Tongue (tissue), 2 donors: ENCODE results near the gene ARL3. TPM values are rescaled to one million over a fixed set of nuclear protein-coding genes. Genes with fewer than 3 reads are reported as not detected.

Experiments
- DNase-seq: peaks from one replicate; pipeline ENCODE4 v3.0.0-alpha.2; 2015
- total RNA-seq: library from RNA; depleted of rRNA; stranded (reverse); fragments of >200 nt; gene quantifications from one replicate; pipeline ENCODE4 v1.2.3, GENCODE V29; 2014

The ARL3 gene
- total RNA-seq, 1 donor from 2014 or later: 7.3 TPM

DNA sequence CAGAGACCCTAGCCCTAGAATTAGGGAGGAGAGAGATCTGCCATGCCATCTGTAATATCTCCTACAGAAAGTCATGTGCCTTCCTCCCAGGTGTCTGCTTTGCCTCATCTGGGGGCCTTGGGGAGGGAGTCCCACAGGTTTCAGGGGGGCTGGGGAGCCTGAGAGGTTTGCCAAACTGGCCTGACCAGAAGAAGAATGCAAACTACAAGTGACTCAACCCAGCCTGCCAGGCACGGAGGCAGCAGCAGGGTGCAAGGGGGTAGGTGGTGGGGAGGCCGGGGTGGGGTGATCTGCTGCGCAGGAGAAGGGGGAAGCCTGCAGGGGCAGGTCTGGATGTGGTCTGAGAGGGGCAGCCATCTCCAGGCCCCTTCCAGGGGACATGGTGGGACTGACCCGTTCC is 79.5 kb downstream of the ARL3 start:
- peak; percentile 62 for DNase-seq

GRCh38 chr10:102633848-102634247 is 80.3 kb downstream of the ARL3 start:
- no peak for DNase-seq

DNA sequence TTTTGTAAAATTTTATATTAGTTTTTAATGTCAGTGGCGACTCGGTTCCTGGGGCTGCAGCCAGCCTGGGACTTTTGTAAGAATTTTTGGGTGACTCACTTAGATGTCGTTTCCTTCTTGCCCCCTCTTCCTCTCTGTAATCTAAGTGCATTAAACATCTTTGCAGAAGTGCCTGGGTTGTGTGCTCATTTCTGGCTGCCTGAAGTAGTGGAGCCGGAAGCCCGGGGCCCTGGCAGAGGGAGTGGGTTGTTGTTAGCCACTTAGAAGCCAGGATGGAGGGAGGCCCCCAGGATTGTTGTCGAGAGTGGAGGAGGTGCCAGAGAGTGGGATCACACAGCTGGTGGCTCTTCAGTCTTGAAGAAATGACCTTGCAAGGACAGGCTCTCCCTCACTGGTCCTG is 80.9 kb downstream of the ARL3 start:
- DNase-seq: peak; percentile 56

- peak; percentile 86 for DNase-seq
Measured at GRCh38 chr10:102632394-102633111, 81.6 kb downstream of the ARL3 start.

GRCh38 chr10:102631525-102632393 is 82.4 kb downstream of the ARL3 start:
- no peak for DNase-seq

- DNase-seq: no peak
Measured at GRCh38 chr10:102630663-102631062, 83.5 kb downstream of the ARL3 start.

- DNase-seq: no peak
Measured at GRCh38 chr10:102629661-102630614, 84.3 kb downstream of the ARL3 start.

DNA sequence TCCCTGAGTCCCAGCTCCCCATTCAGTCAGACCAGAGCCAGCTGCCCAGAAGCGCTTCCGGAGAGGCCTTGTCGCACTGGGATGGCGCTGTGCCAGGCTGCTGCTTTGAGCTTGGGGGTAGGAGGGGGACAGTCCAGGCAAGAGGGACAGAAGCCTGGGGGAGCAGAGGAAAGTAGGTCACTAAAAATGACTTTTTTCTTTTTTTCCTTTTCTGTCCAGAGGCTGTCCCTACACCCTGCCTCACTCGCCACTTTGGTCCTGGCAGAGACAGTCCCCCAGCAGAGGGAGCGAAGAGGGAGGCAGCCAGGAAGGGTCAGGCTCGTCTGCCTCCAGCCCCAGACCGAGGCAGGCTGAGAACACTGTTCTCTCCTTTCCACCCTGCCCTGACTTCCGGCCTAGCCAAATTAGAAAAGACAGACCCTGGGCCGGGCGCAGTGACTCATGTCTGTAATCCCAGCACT is 85.7 kb downstream of the ARL3 start:
- DNase-seq: peak; percentile 83

- peak; percentile 73 for DNase-seq
Measured at GRCh38 chr10:102627736-102628293, 86.4 kb downstream of the ARL3 start.

GRCh38 chr10:102627291-102627735 is 86.9 kb downstream of the ARL3 start:
- DNase-seq: peak; percentile 58

DNA sequence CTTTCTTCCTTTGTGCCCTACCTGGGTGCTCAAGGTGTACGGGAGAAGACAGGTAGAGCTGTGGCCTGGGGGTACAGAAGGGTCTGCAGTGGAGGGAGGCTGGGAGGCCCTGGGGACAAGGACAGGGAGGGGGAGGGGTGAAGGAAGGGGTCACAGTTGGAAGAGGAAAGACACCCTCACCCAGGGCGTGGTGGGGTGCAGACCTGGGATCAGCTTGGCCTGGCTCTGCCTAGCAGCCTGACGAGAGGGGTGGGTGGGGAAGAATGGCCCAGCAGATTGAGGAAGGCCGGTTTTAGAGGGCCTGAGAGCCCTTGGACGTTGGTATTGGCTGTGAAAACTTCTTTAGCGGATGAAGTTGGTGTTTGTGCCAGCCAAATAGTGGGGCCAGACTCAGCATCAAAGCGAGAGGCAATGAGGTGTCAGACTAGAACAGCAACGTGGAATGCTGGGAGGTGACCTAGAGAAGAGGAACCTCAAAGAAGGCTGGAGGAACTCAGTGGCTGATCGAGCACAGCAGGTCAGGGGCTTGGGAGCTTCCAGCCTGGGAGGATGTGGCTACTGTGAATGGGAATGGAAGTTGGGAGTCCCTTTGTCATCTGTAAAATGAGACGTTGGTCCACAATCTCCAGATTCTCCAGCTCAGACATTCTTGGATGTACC is 88.0 kb downstream of the ARL3 start:
- no peak for DNase-seq

- no peak for DNase-seq
Measured at GRCh38 chr10:102624751-102625645, 89.2 kb downstream of the ARL3 start.

DNA sequence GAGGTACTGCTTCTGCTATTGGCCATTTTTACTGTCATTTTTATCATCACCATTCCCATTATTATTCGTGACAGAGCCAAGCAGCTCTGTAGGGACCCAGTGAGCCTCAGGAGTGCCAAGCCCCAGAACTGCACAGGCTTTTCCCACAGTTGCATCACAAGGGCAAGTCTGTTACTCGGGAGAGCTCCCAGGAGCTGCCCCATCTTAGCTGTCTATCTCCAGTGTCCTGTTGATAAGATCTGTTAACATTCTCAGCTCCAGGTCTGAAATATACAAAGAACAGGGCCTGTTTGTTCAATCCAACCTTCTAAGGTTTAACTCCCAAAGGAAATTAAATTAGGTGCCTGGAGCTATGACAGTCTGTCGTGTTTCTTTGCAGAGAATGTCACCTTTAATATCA is 90.1 kb downstream of the ARL3 start:
- no peak for DNase-seq

Other genes with a start within 250 kb of the ARL3 start
- gene ACTR1A, start 211.7 kb downstream of the ARL3 start, total RNA-seq: 75.2 TPM
- gene SUFU, start 210.4 kb downstream of the ARL3 start, total RNA-seq: 10.8 TPM
- 82.2 TPM for gene TRIM8, start 69.9 kb downstream of the ARL3 start, total RNA-seq
- gene SFXN2, start 239 bp upstream of the ARL3 start, total RNA-seq: 7.0 TPM
- 79.0 TPM for gene WBP1L, start 29.6 kb upstream of the ARL3 start, total RNA-seq
- gene CYP17A1, start 123.0 kb upstream of the ARL3 start, total RNA-seq: not detected
- gene BORCS7, start 139.9 kb upstream of the ARL3 start, total RNA-seq: 29.1 TPM
- gene AS3MT, start 155.1 kb upstream of the ARL3 start, total RNA-seq: 8.7 TPM
- 13.2 TPM for gene CNNM2, start 203.9 kb upstream of the ARL3 start, total RNA-seq